ENCODE results near the gene SAMD5. TPM values are rescaled to one million over a fixed set of nuclear protein-coding genes. Genes with fewer than 3 reads are reported as not detected.

SAMD5 gene
- total and polyA plus RNA-seq, 2 of the 8 experiments (the other 6 are each of a cell fraction or from before 2014, with no cell fraction given), result 0.02 to 0.04 TPM

GRCh38 chr6:147618457-147618856 lies 110.0 kb downstream of the SAMD5 start (continued):
- TF ChIP-seq HDAC2 (IDR thresholded peaks at IDR 0.05; ENCODE audit: borderline replicate concordance in 1 of 2, low read depth in 2 of 2, low read length in 2 of 2) (no peak), CEBPB (IDR thresholded peaks at IDR 0.05; ENCODE audit: low read depth, low read length) (no peak), TBP (IDR thresholded peaks at IDR 0.05; ENCODE audit: low read depth, low read length) (no peak), SP4 (IDR thresholded peaks at IDR 0.05; ENCODE audit: low read length) (no peak), ATF2 (IDR thresholded peaks at IDR 0.05; ENCODE audit: low read length) (no peak), POLR2A (IDR thresholded peaks at IDR 0.05; ENCODE audit: control extremely low read depth in 1 of 2, low read depth in 2 of 2, low read length in 2 of 2) (no peak), POLR2AphosphoS5 (IDR thresholded peaks at IDR 0.05; ENCODE audit: low read depth, low read length) (no peak), KDM1A (IDR thresholded peaks at IDR 0.05; ENCODE audit: borderline replicate concordance, low read length) (no peak)

Measured in H1 (cell line).